Astrocyte (in vitro differentiated cells and primary cell): ENCODE results near the gene XPC. TPM values are rescaled to one million over a fixed set of nuclear protein-coding genes. Genes with fewer than 3 reads are reported as not detected.

Source experiments
- DNase-seq: peaks from one replicate; pipeline ENCODE4 v3.0.0-alpha.2; 2010; ENCODE audit warnings: low read depth
- FAIRE-seq: peaks from 2 replicates; lab custom pipeline; 2011; peaks lifted over from hg19 to GRCh38; lab: Jason Lieb, UNC
- H2AFZ ChIP-seq: 2 replicates; pipeline ENCODE4 v1.6.0; 2012; ENCODE audit warnings: low read depth, low read length, inconsistent platforms
- H3K27ac ChIP-seq: 2 replicates; pipeline ENCODE4 v1.5.1; 2011; ENCODE audit warnings: low read depth, low read length, inconsistent platforms
- H3K27me3 ChIP-seq: 2 replicates; pipeline ENCODE4 v1.6.0; 2011; ENCODE audit warnings: low read length, inconsistent platforms; ENCODE audit not compliant: insufficient read depth
- H3K36me3 ChIP-seq: 2 replicates; pipeline ENCODE4 v1.5.1; 2011; ENCODE audit warnings: low read length, inconsistent platforms; ENCODE audit not compliant: insufficient read depth
- H3K4me1 ChIP-seq: 2 replicates; pipeline ENCODE4 v1.5.1; 2011; ENCODE audit warnings: low read length, inconsistent platforms; ENCODE audit not compliant: insufficient read depth
- H3K4me2 ChIP-seq: 2 replicates; pipeline ENCODE4 v1.6.0; 2012; ENCODE audit warnings: low read length, inconsistent platforms
- H3K4me3 ChIP-seq: 2 replicates; pipeline ENCODE4 v1.5.1; 2011; ENCODE audit warnings: low read depth, mild to moderate bottlenecking, low read length, inconsistent platforms; ENCODE audit not compliant: insufficient read depth
- H3K79me2 ChIP-seq: 2 replicates; pipeline ENCODE4 v1.6.0; 2012; ENCODE audit warnings: mild to moderate bottlenecking, low read length, inconsistent platforms; ENCODE audit not compliant: insufficient read depth
- H3K9ac ChIP-seq: 2 replicates; pipeline ENCODE4 v1.6.0; 2012; ENCODE audit warnings: mild to moderate bottlenecking, low read length, inconsistent platforms
- H3K9me3 ChIP-seq: 2 replicates; pipeline ENCODE4 v1.5.1; 2012; ENCODE audit warnings: low read depth, mild to moderate bottlenecking, low read length, inconsistent platforms; ENCODE audit not compliant: insufficient read depth
- H4K20me1 ChIP-seq: 2 replicates; pipeline ENCODE4 v1.6.0; 2012; ENCODE audit warnings: low read length, inconsistent platforms; ENCODE audit not compliant: insufficient read depth
- H3K27ac Mint-ChIP-seq: one replicate; pipeline ENCODE4 v1.8.0; 2021; ENCODE audit warnings: mild to moderate bottlenecking, mixed read lengths; ENCODE audit not compliant: unreplicated experiment
- H3K27me3 Mint-ChIP-seq: one replicate; pipeline ENCODE4 v1.8.0; 2021; ENCODE audit warnings: low read depth, mixed read lengths; ENCODE audit not compliant: unreplicated experiment
- H3K36me3 Mint-ChIP-seq: one replicate; pipeline ENCODE4 v1.8.0; 2021; ENCODE audit warnings: low read depth, mixed read lengths; ENCODE audit not compliant: unreplicated experiment
- H3K4me1 Mint-ChIP-seq: one replicate; pipeline ENCODE4 v1.8.0; 2021; ENCODE audit warnings: low read depth, mixed read lengths; ENCODE audit not compliant: unreplicated experiment
- H3K4me3 Mint-ChIP-seq: one replicate; pipeline ENCODE4 v1.8.0; 2021; ENCODE audit warnings: mild to moderate bottlenecking, moderate library complexity, mixed read lengths; ENCODE audit not compliant: unreplicated experiment
- H3K9me3 Mint-ChIP-seq: one replicate; pipeline ENCODE4 v1.8.0; 2021; ENCODE audit warnings: mild to moderate bottlenecking, mixed read lengths; ENCODE audit not compliant: unreplicated experiment
- EZH2 ChIP-seq: IDR thresholded peaks from 2 replicates; pipeline ENCODE4 v1.6.1; 2012; ENCODE audit warnings: mild to moderate bottlenecking, low read length, inconsistent platforms; ENCODE audit not compliant: insufficient read depth
- total RNA-seq: library from RNA; stranded (reverse); gene quantifications from 2 replicates; pipeline ENCODE4 v1.2.1, GENCODE V29; 2021
- TF ChIP-seq, protein P1 (sequence below): IDR thresholded peaks from 2 replicates; pipeline ENCODE4 v1.5.1; 2011; ENCODE audit warnings: low read depth, mild to moderate bottlenecking, inconsistent platforms, low read length, moderate library complexity; ENCODE audit not compliant: insufficient read depth

The XPC gene
- total RNA-seq, 1 donor from 2014 or later = 33.6 TPM

DNA sequence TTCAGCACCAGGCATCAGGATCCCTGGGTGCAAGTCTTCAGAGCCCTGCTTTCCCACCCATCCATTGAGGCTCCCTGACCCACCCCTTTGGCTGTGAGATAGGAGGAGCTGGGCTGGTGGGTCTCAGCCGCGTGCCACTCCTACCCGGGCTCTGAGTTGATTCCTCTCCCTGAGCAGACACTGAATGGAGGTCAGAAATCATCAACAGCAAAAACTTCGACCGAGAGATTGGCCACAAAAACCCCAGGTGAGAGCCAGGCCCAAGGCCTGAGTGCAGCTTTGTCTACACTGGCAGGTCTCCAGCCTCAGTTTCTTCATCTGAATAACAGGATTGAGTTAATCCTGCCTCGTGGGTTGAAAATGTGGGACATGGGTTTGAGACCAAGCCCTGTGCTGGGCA, 45.7 kb downstream of the XPC start:
- H3K27me3 Mint-ChIP-seq = no peaks in the 10 kb centered on the region
- H3K27ac Mint-ChIP-seq = no peak overlapping the region
- H3K4me2 ChIP-seq = no peak overlapping the region
- TF ChIP-seq, protein P1, sequence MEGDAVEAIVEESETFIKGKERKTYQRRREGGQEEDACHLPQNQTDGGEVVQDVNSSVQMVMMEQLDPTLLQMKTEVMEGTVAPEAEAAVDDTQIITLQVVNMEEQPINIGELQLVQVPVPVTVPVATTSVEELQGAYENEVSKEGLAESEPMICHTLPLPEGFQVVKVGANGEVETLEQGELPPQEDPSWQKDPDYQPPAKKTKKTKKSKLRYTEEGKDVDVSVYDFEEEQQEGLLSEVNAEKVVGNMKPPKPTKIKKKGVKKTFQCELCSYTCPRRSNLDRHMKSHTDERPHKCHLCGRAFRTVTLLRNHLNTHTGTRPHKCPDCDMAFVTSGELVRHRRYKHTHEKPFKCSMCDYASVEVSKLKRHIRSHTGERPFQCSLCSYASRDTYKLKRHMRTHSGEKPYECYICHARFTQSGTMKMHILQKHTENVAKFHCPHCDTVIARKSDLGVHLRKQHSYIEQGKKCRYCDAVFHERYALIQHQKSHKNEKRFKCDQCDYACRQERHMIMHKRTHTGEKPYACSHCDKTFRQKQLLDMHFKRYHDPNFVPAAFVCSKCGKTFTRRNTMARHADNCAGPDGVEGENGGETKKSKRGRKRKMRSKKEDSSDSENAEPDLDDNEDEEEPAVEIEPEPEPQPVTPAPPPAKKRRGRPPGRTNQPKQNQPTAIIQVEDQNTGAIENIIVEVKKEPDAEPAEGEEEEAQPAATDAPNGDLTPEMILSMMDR = no peak
- no peak for TF ChIP-seq EZH2
- H3K4me1 ChIP-seq = no peaks in the 10 kb centered on the region
- no peaks in the 10 kb centered on the region for H3K27me3 ChIP-seq
- no peak overlapping the region for H3K27ac ChIP-seq
- no peak for DNase-seq
- H3K9ac ChIP-seq = no peak overlapping the region
- no peak overlapping the region for H3K4me3 Mint-ChIP-seq
- no peaks in the 10 kb centered on the region for H3K9me3 Mint-ChIP-seq
- peaks cover 23% of the 10 kb centered on the region for H3K79me2 ChIP-seq
- peaks cover 43% of the 10 kb centered on the region for H4K20me1 ChIP-seq
- H3K36me3 Mint-ChIP-seq = peaks cover 52% of the 10 kb centered on the region
- FAIRE-seq = no peak
- H3K9me3 ChIP-seq = no peaks in the 10 kb centered on the region
- no peak overlapping the region for H2AFZ ChIP-seq
- peaks cover 63% of the 10 kb centered on the region for H3K36me3 ChIP-seq
- peaks cover 2% of the 10 kb centered on the region for H3K4me1 Mint-ChIP-seq
- H3K4me3 ChIP-seq = no peak overlapping the region

DNA sequence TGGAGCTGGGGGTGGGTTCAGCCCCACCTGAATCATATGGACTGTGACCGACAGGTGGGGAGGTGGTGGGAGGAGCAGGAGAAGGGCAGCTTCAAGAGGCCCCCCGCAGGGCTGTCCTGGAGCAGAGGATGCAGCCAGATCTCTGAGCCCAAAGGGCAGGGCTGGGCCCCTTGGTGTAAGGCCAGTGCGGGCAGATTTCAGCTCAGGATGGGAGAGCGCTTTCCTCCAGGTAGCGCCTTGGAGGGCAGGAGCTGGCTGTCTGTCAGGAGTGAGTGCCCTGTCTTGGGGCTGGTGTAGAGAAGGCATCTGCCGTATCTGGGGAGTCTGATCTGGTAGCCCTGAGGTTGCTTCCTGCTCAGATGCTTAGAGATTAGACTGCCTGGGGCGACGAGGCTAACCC, 46.3 kb downstream of the XPC start:
- Histone ChIP-seq H3K27ac (no peak overlapping the region), H3K9me3 (no peaks in the 10 kb centered on the region), H3K4me3 (no peak overlapping the region), H3K27me3 (no peaks in the 10 kb centered on the region), H3K9ac (no peak overlapping the region), H3K79me2 (peaks cover 28% of the 10 kb centered on the region), H3K4me2 (no peak overlapping the region), H4K20me1 (peaks cover 49% of the 10 kb centered on the region), H2AFZ (no peak overlapping the region), H3K4me1 (no peaks in the 10 kb centered on the region), H3K36me3 (peaks cover 61% of the 10 kb centered on the region)
- Mint-ChIP-seq H3K9me3 (no peaks in the 10 kb centered on the region), H3K27me3 (no peaks in the 10 kb centered on the region), H3K36me3 (peaks cover 52% of the 10 kb centered on the region), H3K4me3 (no peak overlapping the region), H3K27ac (no peak overlapping the region), H3K4me1 (peaks cover 6% of the 10 kb centered on the region)
- TF ChIP-seq EZH2 = no peak
- TF ChIP-seq, protein P1 = no peak
- DNase-seq (no peak), FAIRE-seq (no peak)

- no peak overlapping the region for H3K27ac Mint-ChIP-seq
Observed at GRCh38 chr3:14131134-14131533, 47.3 kb downstream of the XPC start.

More at GRCh38 chr3:14131134-14131533, 47.3 kb downstream of the XPC start:
- Mint-ChIP-seq H3K36me3 (peaks cover 49% of the 10 kb centered on the region), H3K4me1 (peaks cover 11% of the 10 kb centered on the region), H3K4me3 (no peak overlapping the region), H3K27me3 (no peaks in the 10 kb centered on the region), H3K9me3 (no peaks in the 10 kb centered on the region)
- H3K36me3 ChIP-seq = peaks cover 57% of the 10 kb centered on the region
- H3K27ac ChIP-seq = no peak overlapping the region
- no peak overlapping the region for H3K4me2 ChIP-seq
- H3K4me3 ChIP-seq = no peak overlapping the region
- DNase-seq (no peak), FAIRE-seq (no peak)
- H3K27me3 ChIP-seq = no peaks in the 10 kb centered on the region
- H3K9ac ChIP-seq = no peak overlapping the region
- H2AFZ ChIP-seq = no peak overlapping the region
- TF ChIP-seq EZH2 = no peak
- TF ChIP-seq, protein P1 = no peak
- peaks cover 38% of the 10 kb centered on the region for H3K79me2 ChIP-seq
- no peaks in the 10 kb centered on the region for H3K9me3 ChIP-seq
- H3K4me1 ChIP-seq = peaks cover 8% of the 10 kb centered on the region
- H4K20me1 ChIP-seq = peaks cover 58% of the 10 kb centered on the region
